GM19372 (cell line): Measurements from ENCODE around the gene CSAG3.

ENCODE experiments used
- ATAC-seq: cut with Tn5 transposase; IDR thresholded peaks from one replicate; pipeline ENCODE4 v1.9.1; 2021; ENCODE audit warnings: mild to moderate bottlenecking, low read depth, moderate library complexity; ENCODE audit not compliant: unreplicated experiment

Gene CSAG3

GRCh38 chrX:152806035-152806434, 47.0 kb downstream of the CSAG3 start:
- ATAC-seq = no peak
